A673 (cell line): ENCODE measurements around the gene THY1.

Source experiments
- CTCF ChIP-seq: fragments of 300-800, 200-600 bp; sonication (generic); conservative IDR thresholded peaks from 2 replicates; pipeline ENCODE4 v1.5.1; 2017; ENCODE audit warnings: low read depth, mild to moderate bottlenecking, antibody characterized with exemption, low read length, moderate library complexity, mixed read lengths
- EZH2 ChIP-seq: fragments of 200-600 bp; sonication (generic); IDR thresholded peaks from 2 replicates; pipeline ENCODE4 v1.6.1; 2017; ENCODE audit warnings: borderline replicate concordance, low read depth, mild to moderate bottlenecking, mixed read lengths, antibody characterized with exemption, low read length; ENCODE audit not compliant: poor library complexity, severe bottlenecking

GRCh38 chr11:119450590-119451326, 27.8 kb upstream of the THY1 start:
- TF ChIP-seq CTCF (no peak), EZH2 (no peak)
